HK-2 (cell line): Measurements from ENCODE around the gene BRME1.
"Not testable (repeated sequence)": the region's sequence is repeated elsewhere in the genome, so short reads cannot be mapped to it uniquely, and the experiment has no call there.

Source experiments
- DNase-seq: peaks from one replicate; pipeline ENCODE4 v3.0.0-alpha.2; 2018; ENCODE audit not compliant: unreplicated experiment

BRME1 gene

DNA sequence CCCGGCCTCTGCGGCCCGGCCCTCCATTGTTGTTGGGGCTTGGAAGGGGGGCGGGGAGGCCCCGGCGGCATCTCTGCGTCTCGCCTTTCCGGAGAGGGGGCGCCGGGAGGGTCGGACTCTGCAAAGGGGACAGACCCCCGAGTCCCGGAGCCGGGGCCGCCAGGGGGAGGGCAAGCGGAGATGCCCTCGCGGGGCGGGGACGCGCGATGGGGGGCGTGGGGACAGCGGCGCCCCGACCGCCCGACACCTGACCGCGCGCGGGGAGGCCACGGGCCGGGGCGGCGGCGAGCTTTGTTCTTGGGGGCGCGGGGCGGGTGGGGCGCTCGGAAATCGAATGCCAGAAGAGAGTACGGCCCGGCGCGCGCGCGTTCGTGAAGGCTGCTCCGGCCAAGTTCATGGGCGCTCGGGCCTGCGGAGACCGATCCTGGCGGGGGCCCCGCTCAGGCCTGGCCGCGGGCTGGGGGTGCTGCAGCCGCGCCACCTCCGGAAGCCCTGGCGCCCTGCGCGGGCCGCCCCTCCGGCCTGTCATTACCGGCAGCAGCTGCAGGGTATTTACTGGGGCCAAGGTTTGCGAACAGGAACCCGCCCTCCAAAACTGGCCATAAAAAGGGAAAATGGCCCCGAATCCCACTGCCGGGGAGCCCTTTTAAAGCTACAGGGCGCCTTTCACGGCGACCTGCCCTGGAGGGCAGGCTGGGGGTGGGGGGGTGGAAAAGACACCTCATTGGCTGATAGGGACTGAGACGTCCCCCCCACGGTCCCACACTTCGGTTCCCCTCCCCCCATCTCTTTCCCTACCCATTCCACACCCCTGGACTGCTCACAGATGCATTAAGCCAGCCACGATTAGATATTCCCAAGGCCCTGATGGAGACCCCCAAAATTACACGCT lies 40.1 kb downstream of the BRME1 start:
- no peak for DNase-seq

DNA sequence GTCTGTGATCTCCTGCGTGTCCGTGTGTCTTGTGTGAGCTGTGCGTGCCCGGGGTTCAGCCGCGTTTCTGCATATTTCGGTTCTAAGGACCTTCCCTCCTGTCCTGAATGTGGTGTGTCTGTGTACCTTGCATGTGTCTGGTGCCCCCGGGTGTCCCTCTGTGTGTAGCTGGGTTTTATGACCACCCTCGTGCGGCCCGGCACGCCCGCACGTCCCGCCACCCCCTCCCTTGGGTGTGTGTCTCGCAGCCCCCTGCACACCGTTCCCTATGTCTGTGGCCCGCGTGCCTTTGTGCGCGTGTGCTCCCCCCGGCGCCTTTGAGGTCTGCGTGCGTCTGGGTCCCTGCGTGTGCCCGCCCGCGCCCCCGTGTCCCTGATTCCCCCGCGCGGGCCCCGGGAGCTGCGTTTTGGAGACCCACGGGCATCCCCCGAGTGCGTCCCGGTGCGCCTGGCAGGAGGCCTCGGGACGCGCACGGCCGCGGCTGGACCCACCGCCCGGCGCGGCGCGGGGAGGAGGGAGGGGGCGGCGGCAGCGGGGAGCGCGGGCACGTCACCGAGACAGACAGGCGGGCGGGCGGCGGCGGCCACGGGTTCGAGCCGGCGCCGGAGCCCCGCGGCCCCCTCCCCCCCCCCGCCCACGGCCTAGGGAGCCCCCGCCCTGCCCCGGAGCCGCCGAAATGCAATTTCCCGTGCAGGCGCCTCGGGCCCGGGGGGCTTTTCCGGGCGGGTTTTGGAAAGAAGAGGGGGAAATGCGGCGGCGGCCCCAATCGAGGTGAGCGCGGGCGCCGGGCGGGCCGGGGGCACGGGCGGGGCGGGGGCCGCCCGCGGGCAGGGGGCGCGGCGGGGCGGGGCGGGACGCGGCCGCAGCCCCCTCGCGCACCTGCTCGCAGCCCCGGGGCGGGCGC lies 41.0 kb downstream of the BRME1 start:
- no peak for DNase-seq

DNA sequence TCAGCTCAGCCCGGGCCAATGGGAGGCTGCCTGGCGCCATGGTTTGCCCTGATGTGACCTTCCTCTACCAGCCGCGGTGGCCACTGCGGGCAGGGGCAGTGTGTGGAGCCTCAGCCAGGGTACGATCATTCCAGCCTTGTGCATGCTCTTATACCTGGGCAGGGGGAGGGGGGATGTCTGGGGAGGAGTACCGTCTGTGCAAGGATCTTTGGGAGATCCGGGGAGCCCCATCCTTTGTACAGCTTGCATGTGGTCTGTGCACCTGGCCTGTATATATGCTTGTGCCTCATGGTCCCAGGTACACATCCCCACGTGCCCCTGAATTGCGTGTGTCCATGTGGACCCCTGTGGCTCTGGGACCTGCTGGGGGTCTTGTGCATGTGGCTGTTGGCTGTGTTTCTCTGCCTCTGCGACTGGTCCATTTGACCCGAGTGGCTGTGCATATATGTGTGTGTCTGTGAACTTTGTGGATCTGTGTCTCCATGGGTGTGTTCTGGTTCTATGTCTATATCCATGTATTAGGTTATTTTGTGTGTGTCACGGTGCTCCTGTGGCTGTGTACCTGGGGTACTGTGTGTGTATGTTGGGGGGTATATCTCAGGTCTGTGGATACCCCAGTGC lies 41.8 kb downstream of the BRME1 start:
- no peak for DNase-seq

DNA sequence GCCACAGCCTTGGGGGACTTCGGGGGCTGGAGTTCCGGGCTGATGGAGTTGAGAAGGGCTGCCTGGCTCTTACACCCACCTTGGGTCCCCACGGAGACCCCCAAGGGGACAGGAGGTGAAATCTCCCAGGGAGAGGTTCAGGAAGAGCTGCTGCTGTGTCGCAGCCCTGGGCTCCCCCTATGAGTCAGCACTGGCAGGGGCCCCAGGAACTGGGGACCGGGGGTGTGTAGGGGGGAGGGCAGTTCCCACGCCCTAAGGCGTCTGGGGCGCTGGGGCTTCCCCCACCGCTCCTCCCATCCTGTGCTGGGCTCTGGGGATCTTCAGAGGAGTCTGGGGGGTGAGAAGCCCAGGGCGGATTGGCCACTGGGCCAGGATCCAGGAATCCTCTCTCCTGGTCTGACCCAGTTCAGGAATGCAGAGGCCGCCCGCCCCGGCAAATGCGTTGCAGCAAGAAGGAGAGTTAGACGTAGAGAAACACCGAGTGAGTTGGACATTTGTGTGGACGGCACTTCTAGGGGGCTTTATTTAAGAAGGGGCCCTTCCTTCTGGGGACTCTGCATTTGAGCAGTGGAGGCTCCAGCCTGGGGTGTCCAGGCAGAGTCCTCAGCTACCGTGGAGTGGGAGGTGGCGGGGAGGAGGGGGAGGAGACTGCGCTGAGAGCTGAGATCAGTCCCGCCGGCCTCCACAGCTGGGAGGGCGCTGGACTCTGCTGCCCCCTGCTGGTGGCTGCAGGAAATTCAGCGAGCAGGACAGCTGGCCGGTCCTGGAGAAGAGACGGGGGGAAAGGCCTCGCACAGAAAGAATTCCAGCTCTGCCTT lies 44.0 kb downstream of the BRME1 start:
- peak; percentile 96 for DNase-seq

DNA sequence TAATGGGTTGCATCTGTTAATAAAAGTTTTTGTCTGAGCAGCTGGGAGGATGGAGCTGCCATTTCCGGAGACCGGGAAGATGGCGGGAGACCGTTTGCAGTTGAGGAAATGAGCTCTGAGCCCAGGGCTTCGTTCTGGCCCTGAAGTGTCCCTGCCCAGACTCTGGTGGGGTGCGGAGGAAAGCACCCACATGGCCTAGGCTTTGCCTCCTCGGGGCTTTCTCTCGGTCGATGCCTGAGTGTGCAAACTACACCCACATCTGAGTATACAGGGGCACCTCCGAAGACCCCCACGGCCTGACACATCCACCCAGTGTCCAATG lies 44.6 kb downstream of the BRME1 start:
- no peak for DNase-seq

DNA sequence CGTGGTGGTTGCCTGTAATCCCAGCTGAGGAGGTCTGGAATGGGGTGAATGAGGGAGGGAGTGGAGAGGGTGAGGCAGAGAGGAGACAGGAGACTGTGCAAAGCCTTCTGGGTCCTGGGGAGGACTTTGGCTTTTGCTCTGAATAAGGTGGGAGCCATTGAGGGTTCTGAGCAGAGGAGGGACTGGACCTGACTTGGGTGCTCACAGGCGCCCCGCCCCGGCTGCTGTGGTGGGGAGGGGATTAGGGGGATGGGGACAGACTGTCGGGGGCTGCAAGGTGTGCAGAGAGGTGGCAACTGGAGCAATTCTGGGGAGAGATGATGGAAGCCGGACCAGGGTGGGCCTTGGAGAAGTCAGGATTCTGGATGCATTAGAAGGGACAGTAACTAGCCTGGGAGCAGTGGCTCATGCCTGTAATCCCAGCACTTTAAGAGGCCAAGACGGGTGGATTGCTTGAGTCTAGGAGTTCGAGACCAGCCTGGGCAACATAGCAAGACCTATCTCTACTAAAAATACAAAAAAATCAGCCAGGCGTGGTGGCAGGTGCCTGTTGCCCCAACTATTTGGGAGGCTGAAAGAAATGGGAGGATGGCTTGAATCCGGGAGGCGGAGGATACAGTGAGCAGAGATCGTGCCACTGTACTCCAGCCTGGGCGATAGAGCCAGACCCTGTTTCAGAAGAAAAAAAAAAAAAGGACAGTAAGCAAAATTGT lies 45.1 kb downstream of the BRME1 start:
- no peak for DNase-seq

DNA sequence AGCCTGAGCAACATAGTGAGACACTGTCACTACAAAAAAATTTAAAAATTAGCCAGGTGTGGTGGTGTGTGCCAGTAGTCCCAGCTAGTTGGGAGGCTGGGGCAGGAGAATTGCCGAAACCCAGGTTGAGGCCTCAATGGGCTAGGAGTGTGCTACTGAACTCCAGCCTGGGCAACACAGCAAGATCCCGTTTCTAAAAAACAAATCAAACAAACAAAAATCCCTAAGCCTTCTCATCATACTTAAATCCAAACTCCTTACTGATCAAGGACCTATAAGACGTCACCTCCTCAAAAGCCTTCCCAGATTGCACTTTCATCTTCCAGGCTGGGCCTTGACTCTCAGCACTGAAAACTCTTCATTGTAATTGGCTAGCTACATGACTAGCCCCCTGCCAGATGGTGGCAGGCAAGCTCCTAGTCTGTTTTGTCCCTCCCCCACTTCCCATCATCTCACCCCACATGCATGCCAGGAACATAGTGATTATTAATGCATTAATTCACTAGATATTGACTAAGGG lies 46.5 kb downstream of the BRME1 start:
- DNase-seq, result no peak

DNA sequence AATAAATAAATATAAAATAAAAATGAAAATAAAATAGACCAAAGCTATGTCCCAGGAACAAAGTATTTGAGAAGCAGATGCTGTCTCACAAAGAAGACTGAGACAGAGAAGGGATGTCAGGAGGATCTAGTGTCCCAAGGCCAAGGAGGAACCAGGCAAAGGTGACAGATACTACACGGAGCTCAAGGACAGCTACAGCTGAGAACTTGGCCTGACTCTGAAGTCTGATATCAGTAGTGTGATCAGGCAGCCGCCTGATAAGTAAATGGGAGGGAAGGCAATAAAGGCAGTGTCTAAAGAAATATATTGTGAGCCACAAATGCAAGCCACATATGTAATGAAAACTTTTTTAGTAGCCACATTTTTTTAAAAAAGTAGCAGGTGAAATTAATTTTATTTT lies 49.4 kb downstream of the BRME1 start:
- DNase-seq, result no peak

DNA sequence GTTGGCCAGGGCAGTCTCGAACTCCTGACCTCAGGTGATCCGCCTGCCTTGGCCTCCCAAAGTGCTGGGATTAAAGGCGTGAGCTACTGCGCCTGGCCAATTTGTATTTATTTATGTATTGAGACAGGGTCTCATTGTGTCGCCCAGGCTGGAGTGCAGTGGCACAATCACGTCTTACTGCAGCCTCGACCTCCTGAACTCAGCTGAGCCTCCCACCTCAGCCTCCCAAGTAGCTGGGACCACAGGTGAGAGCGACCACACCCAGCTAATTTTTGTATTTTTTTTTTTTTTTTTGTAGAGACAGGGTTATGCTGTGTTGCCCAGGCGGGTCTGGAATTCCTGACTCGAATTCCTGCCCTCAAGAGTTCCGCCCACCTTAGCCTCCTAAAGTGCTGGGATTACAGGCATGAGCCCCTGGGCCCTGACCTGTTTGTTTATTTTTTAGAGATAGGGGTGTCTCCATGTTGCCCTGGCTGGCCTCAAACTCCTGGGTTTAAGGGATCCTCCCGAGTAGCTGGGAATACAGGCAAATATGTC lies 53.7 kb downstream of the BRME1 start:
- DNase-seq, result not testable (repeated sequence)

DNA sequence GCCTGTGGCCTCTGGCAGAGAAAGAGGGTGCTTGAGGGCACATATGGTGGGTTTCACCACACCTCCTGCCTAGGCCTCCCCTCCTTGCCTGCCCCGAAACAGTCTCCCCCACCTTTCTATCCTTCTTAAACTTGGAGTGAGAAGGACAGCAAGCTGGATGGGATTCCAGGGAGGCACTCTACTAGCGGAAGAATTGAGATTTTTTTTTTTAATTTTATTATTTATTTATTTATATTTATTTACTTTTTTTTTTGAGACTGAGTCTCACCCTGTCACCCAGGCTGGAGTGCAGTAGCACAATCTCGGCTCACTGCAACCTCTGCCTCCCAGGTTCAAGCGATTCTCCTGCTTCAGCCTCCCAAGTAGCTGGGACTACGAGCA lies 54.2 kb downstream of the BRME1 start:
- not testable (repeated sequence) for DNase-seq

DNA sequence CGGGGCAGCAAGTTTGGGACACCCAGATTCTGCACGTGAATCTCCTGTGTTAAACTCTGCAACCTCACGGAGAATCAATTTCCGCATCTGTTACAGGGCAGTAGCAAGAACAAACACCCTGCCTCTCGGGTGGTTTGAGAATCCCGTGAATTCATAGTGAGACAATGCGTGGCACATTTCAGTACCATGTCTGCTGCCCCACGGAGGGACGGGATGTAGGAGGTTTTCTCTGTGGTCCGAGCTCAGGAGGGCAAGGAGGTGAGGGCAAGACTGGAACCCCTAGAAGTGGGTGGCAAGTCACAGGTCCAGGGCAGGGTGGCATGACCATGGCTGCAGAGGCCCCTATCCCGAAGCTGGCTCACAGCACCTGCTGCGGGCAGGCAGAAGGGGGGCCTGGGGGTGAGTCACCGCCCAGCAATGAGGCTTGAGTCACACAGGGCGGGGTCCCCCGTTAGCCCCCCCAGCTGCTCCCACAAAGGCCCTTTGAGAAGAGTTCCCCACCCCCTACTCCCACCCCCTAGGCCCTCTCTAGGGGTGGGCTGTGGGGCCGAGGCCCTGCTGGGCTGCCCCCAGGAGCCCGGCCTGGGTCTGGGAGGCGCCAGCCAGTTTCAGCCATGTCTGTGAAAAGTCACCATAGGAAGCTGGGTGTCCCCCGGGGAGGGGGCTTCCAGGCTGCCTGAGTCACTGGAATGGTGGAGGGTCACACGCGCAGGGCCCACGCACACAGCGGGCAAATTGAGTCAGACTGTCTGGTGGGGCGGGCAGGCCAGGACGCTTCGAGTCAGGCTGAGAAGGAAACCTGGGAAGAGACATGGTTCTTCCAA lies 54.8 kb downstream of the BRME1 start:
- peak; percentile 94 for DNase-seq

DNA sequence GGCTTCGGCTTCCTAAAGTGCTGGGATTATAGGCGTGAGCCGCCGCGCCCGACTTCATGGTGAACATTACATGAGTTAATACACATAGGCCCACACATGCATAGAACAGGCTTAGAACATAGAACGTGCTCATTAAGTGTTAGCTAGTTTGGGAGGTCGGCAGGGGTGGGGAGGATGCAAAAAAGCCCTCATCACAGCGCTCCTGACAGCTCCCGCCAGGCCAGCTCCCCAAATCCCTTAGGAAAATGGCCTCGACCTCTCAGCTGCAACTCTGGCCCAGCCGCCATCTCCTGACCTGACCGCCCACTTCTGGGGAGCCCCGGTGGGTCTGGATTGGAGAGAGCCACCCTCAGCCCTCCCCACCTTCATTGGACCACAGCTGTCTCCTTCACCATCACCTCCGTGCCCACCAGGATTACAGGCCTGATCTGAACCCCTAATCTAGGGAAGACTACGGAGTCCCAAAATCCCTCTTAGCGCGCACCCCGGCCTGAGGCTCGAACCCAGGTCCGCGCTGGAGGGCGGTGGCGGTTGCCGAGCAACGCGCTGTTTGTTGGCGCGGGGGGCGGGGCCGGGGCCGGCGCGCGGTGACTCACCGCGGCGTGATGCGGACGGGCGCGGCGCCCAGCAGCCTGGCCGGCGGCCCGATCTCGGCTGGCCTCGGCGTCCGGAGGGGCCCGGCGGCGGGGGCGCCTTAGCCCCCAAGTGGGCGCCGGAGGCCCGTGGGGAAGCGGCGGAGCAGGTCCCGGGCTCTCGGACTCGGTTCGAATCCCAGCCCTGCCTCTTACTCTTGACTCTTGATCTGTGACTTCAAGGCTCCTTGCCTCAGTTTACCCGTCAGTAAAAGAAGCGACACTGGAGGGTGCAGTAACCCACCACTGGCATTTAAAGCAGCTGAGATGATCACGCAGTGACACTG lies 55.7 kb downstream of the BRME1 start:
- DNase-seq, result peak; percentile 79

DNA sequence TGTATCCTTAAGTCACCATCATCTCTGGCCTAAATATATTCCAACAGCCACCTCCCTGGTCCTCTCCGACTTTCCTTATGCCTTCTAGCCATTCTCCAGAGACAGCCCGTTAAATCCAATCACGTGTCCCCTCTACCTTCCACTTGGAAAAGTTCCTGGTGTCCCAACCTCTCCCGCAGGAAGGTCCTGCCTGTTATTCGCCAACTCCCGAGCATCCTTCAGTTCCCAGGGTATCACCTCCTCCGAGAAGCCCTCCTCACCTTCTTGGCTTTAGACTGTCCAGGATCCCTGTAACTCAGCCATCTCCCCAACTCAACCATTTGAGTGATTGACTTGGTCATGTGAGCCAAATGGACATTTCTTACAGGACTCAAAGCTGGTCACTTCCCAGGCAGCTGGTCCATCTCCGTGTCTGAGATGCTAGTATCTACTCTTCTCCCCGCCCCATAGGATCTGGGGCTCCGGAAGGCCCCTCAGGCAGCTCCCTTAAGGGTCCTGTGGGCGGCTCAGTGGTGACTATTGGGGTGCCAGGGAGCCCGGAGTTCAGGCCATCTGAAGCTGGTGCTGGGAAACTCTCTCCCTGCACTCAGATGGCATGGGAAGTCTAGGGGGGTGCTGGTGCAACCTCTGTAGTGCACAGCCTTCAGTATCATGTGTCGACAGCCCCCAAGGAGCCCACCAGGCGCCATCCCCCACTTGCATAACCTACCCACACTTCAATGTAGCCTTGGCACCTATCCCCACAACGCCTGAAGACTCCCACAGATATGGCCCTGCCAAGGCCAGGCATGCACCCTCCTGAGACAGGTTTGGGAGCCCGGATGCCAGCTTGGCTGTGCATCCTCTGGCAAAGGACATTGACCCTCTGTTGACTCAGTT lies 56.9 kb downstream of the BRME1 start:
- DNase-seq, result no peak

DNA sequence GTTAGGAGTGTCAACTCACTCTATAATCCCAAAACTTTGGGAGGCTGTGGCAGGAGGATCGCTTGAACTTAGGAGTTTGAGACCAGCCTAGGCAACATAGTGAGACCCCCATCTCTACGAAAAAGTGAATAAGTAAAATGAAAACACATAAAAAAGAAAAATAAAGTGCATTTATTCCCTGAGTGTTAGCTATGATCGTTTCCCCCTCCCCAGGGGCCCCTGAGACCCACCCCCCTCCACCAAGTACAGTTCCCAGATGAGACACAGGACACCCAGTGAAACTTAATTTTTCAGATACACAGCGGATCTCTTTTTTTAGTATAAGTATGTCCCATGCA lies 57.6 kb downstream of the BRME1 start:
- DNase-seq, result no peak

DNA sequence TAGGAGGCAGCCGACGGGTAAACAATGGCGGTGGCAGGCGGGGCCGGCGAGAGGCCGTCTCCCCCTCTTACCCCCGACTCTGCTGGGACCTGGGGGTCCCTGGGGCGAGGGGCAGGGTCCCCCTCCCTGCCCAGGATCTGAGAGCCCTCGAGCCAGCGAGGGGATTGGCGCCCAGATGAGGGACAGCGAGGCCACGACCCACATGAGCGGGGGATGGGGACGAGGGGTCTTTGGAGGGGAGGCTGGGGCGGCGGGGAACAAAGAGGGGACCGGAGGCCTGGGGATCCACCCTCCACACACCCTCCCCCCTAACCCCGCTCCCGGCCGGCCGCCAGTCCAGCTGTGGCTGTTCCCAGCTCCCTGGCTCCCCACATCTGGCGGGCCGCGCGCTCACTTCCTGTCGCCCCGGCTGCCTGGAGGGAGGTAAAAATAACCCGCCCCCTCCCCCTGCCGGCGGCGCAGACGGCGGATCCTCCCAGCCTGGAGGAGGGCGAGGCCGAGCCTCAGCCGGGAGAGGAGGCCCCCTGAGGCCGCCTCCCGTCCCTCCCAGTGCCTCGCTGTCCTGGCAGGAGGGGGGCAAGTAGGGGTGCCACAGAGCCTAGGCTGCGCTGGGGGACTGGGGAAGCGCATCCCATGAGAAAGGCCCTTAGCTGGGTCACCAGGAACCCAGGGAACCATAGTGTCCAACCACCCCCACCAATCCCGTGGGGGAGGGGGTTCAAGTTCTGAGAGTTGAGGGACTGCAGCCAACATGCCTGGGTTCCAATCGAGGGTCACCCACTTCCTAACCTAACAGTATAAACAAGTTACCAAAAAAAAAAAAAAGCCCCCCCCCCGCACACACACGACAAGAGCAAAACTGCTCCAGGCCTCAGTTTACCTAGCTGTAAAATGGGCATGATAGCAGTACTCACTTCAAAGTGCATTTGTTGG lies 58.2 kb downstream of the BRME1 start:
- peak; percentile 91 for DNase-seq
